ENCODE data around the gene ATP6V0C.

The ATP6V0C gene

DNA sequence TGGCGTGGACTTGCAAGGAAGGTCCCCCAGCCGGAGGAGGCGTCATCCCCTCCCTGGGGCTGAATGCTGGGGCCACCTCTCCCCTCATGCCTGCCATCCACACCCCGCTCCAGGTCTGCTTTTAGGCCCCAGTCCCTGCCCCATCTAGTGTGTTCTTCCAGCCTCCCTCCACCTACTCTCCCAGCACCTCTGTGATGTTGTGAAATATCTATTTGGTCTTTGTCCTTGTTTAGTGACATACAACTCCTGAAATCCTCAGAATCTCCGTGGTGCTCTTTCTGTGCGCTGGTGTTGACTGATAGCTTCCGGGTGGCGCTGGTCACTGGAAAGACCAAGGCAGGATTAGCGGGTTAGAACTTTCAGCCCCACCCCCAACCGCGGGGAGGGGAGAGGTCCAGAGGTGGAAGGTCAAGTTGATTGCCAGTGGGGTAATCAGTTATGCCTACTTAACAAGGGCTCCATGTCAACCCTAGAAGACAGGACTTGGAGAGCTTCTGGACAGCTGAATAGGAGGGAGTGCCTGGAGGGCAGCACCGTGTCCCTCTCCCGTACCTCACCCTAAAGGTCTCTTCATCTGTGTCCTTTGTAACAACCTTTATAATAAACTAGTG is 28.7 kb upstream of the ATP6V0C start:
- TF ChIP-seq, protein P1, sequence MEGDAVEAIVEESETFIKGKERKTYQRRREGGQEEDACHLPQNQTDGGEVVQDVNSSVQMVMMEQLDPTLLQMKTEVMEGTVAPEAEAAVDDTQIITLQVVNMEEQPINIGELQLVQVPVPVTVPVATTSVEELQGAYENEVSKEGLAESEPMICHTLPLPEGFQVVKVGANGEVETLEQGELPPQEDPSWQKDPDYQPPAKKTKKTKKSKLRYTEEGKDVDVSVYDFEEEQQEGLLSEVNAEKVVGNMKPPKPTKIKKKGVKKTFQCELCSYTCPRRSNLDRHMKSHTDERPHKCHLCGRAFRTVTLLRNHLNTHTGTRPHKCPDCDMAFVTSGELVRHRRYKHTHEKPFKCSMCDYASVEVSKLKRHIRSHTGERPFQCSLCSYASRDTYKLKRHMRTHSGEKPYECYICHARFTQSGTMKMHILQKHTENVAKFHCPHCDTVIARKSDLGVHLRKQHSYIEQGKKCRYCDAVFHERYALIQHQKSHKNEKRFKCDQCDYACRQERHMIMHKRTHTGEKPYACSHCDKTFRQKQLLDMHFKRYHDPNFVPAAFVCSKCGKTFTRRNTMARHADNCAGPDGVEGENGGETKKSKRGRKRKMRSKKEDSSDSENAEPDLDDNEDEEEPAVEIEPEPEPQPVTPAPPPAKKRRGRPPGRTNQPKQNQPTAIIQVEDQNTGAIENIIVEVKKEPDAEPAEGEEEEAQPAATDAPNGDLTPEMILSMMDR (IDR thresholded peaks at IDR 0.05): no peak

DNA sequence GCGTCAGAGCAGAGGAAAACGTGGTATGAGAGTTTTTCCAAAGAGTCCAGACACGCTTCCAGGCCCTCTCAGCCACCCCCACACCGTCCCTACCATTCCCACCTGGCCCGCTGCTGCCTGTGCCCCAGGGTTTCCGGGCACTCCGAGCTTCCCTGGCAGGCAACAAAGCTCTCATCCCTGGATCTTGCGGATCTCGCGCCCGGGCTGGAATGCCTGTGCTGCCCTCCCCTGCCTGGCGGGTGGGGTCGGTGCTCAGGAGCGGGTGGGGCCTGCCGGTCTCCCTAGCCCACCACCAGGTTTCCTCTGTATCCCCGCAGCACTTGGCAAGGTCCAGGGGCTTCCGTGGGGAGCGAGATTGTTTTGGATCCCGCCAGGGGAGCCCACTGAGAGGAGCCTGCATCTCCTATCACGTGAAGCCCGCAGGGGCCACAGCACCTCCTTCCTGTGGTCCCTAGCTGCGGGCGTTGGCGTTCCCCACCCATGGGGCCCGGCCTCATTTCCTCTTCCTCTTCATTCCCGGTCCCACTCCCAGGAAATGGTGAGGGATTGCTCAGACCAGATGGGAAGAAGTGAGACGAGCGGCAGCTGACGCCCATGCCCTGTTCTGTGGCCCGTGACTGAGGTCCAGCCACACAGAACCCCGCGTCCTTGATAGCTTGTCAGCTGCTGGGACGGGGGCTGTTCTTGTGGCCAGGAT is 27.8 kb upstream of the ATP6V0C start:
- TF ChIP-seq, protein P1 (IDR thresholded peaks at IDR 0.05): no peak

DNA sequence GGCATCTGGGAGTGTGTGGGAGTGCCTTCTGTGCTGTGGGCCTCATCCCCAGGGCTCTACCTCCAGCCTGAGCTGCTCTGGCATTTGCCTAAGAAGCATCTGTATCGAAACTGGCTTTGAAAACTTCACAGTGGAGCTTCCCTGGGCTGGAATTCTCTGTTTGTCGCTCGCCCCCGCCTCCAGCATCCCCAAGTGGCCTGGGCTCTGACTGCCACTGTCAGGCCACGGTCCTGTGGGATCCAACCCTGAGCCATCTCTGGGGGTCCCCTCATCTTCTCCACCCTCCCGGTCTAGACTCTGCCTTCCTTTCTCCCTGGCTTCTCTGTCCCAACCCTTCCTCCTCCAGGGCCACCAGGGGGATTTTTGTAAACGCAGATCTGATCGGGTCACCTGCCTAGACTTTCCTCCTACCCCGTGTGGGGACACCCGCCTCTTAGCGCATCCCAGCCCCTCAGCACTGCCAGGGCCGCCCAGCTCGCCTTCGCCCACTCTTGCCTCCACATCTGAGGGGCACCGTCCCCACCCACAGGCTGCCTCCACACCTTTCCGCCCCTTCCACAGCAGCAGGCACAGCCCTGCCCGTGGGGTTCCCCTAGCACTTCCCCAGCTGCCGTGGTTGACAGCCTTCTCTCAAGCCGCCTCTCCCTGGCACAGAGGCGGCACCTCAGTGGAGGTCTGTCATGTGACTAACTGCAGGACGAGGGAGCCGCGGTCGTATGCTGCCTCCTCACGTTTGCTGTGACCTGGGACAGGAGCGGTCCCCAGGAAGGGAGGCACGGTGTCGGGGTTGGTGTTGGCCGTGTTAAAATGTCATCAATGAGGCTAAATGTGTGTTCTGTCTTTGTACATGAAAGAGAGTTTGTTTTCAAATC is 26.9 kb upstream of the ATP6V0C start:
- TF ChIP-seq, protein P1 (IDR thresholded peaks at IDR 0.05): no peak

DNA sequence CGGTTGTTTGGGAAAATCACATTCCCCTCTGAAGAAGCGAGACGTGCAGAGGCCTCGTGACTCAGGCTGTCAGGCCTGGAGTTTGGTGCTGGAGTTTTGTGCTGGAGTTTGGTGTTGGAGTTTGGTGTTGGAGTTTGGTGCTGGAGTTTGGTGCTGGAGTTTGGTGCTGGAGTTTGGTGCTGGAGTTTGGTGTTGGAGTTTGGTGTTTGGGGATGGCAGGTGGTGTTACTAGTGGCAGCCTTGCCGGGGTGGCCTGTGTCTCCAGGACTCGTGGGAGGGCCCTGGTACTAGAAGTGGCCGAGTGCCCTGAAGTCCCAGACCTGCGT is 26.3 kb upstream of the ATP6V0C start:
- TF ChIP-seq, protein P1 (IDR thresholded peaks at IDR 0.05): no peak

DNA sequence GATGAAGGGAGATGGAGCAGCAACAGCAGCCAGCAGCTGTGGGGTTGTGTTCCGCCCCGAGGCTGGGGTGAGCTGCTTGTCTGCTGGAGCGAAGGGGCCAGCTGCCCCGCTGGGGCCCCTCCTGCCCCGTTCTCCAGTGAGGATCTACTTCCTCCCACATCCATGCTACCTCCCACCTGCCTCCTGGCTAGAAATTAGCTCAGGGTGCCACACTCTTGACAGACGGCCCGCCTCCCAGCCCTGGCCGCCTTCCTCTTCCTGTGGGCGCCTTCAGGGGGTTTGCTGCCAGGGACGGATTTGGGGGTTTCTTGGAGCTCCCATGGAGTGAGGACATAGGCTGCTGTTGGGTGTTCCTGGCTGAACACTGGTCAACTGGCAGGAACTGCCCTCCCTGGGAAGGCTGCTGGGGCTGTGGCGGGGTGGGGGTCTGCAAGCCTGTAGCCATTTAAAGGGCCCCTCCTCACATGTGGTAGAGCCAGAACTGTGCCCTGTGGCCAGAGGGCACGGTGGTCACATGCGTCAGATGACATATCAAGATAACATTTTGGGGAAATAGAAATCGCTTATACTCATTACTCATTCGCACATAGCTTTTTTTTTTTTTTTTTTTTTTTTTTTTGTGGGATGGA is 25.7 kb upstream of the ATP6V0C start:
- TF ChIP-seq, protein P1 (IDR thresholded peaks at IDR 0.05): no peak

DNA sequence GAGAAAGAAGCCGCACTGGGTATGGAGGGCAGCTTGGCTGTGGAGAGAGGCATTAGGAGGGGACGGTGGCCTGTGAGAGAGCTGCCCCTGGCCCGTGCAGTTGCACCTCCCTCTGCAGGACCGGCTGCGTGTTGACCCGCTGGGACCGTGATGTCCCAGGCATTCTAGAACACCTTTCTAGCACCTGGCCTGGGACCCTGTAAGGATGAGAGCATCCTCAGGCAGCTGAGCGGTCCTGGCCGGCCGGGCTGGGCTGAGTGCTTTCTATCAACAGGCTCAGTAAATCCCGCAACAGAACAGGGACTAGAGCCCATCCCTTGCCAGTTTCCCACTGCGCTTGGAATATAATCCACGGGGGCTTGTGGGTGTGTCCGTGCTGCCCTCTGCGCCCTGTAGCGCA is 24.2 kb upstream of the ATP6V0C start:
- TF ChIP-seq, protein P1 (IDR thresholded peaks at IDR 0.05): no peak
